Gastroesophageal sphincter (tissue), 4 donors: ENCODE measurements around the gene NAALADL2. TPM values are rescaled to one million over a fixed set of nuclear protein-coding genes. Genes with fewer than 3 reads are reported as not detected.

Experiments used
- ATAC-seq: fragments of 150-250 bp; one replicate; pipeline ENCODE4 v1.9.1; 2016; ENCODE audit warnings: mild to moderate bottlenecking, moderate library complexity
- H3K27ac ChIP-seq, 4 donors: fragments of 200-600 bp; sonication (generic) in 3 of 4; 1 replicate in 3 of 4; 2 replicates in 1 of 4; pipeline ENCODE4 v1.5.1; 2016 to 2019
- H3K27me3 ChIP-seq: fragments of 200-600 bp; sonication (generic); one replicate; pipeline ENCODE4 v1.5.1; 2019
- H3K36me3 ChIP-seq, 2 donors: fragments of 200-600 bp; sonication (generic); one replicate each; pipeline ENCODE4 v1.5.1; 2019; ENCODE audit warnings: control low read depth in 1 of 2
- H3K4me1 ChIP-seq, 3 donors: fragments of 200-600 bp; sonication (generic); 1 replicate in 2 of 3; 2 replicates in 1 of 3; pipeline ENCODE4 v1.5.1; 2016 to 2019; ENCODE audit warnings: control low read depth in 2 of 3
- H3K4me3 ChIP-seq, 2 donors: fragments of 200-600 bp; sonication (generic); one replicate each; pipeline ENCODE4 v1.5.1; 2019; ENCODE audit warnings: mild to moderate bottlenecking in 1 of 2, moderate library complexity in 1 of 2
- H3K9me3 ChIP-seq, 3 donors: fragments of 200-600 bp; sonication (generic); one replicate each; pipeline ENCODE4 v1.5.1; 2017 to 2019; ENCODE audit warnings: control low read depth in 2 of 3
- CTCF ChIP-seq, 4 experiments: fragments of 200-600 bp in 2 of 4; fragments of 450-650 bp in 2 of 4; sonication (generic) in 1 of 4; IDR thresholded peaks; one replicate each; pipeline ENCODE4 v1.5.1; 2017 to 2019; ENCODE audit warnings: antibody characterized with exemption in 4 of 4, mild to moderate bottlenecking in 2 of 4, moderate library complexity in 2 of 4
- EP300 ChIP-seq: sonication (generic); formaldehyde crosslinking; IDR thresholded peaks from one replicate; pipeline ENCODE4 v1.6.1; 2017; ENCODE audit warnings: antibody characterized with exemption, mild to moderate bottlenecking
- POLR2A ChIP-seq, 2 donors: fragments of 450-650 bp; IDR thresholded peaks; one replicate each; pipeline ENCODE4 v1.6.1; 2017; ENCODE audit warnings: antibody characterized with exemption in 2 of 2, mild to moderate bottlenecking in 2 of 2, moderate library complexity in 1 of 2
- POLR2AphosphoS5 ChIP-seq: sonication (generic); formaldehyde crosslinking; IDR thresholded peaks from one replicate; pipeline ENCODE4 v1.6.1; 2017; ENCODE audit warnings: antibody characterized with exemption
- WGBS, 2 donors: methylation state at CpG; one replicate each; pipeline ENCODE4 v1.1.5; 2018; ENCODE audit warnings: low coverage in 1 of 2; 5-methylcytosine and 5-hydroxymethylcytosine counted together
- total RNA-seq, 4 donors: library from RNA; depleted of rRNA; stranded (reverse); fragments of >200 nt; gene quantifications; one replicate each; pipeline ENCODE4 v1.1.0, GENCODE V29; 2016

NAALADL2 gene
- total RNA-seq, 4 donors from 2014 or later = 3.1 to 7.4 (median 6.2) TPM

GRCh38 chr3:175469124-175469523, 610.0 kb downstream of the NAALADL2 start:
- H3K9me3 ChIP-seq = no peaks in the 10 kb centered on the region
- ATAC-seq = no peak
- no peaks in the 10 kb centered on the region for H3K36me3 ChIP-seq
- H3K27me3 ChIP-seq = no peaks in the 10 kb centered on the region
- TF ChIP-seq POLR2AphosphoS5 (no peak), CTCF (IDR thresholded peaks at IDR 0.05) (no peak), POLR2A (IDR thresholded peaks at IDR 0.05) (no peak), EP300 (no peak)
- H3K27ac ChIP-seq = no peak overlapping the region
- no peak overlapping the region for H3K4me3 ChIP-seq
- no peaks in the 10 kb centered on the region for H3K4me1 ChIP-seq

- H3K9me3 ChIP-seq = no peaks in the 10 kb centered on the region
- H3K36me3 ChIP-seq = no peaks in the 10 kb centered on the region
- no peak overlapping the region for H3K27ac ChIP-seq
- H3K4me3 ChIP-seq = no peak overlapping the region
- no peak for ATAC-seq
- no peaks in the 10 kb centered on the region for H3K27me3 ChIP-seq
- WGBS, 2 donors = 60 to 91% methylated on average over 1 to 4 of the region's 4 CpGs
- no peak for TF ChIP-seq POLR2AphosphoS5
- no peak for TF ChIP-seq CTCF (IDR thresholded peaks at IDR 0.05)
- TF ChIP-seq EP300 = no peak
- no peak for TF ChIP-seq POLR2A (IDR thresholded peaks at IDR 0.05)
- H3K4me1 ChIP-seq = no peaks in the 10 kb centered on the region
These were observed 616.6 kb downstream of the NAALADL2 start for GRCh38 chr3:175475765-175476164.

- no peaks in the 10 kb centered on the region for H3K27me3 ChIP-seq
- H3K9me3 ChIP-seq = no peaks in the 10 kb centered on the region
- WGBS, 2 donors = 50 to 52% methylated on average over 2 of the region's 2 CpGs
- no peak for TF ChIP-seq POLR2A (IDR thresholded peaks at IDR 0.05)
- no peak for TF ChIP-seq CTCF (IDR thresholded peaks at IDR 0.05)
- TF ChIP-seq EP300 = no peak
- TF ChIP-seq POLR2AphosphoS5 = no peak
- ATAC-seq = no peak
- H3K4me3 ChIP-seq = no peak overlapping the region
- no peaks in the 10 kb centered on the region for H3K4me1 ChIP-seq
- no peak overlapping the region for H3K27ac ChIP-seq
- H3K36me3 ChIP-seq = no peaks in the 10 kb centered on the region
These were observed 617.4 kb downstream of the NAALADL2 start for GRCh38 chr3:175476489-175476888.

- Histone ChIP-seq H3K4me3 (no peak overlapping the region), H3K27me3 (no peaks in the 10 kb centered on the region), H3K36me3 (no peaks in the 10 kb centered on the region), H3K4me1 (no peaks in the 10 kb centered on the region), H3K27ac (no peak overlapping the region), H3K9me3 (no peaks in the 10 kb centered on the region)
- no peak for ATAC-seq
- 80 to 90% methylated on average over 2 of the region's 2 CpGs for WGBS, 2 donors
- TF ChIP-seq POLR2AphosphoS5 (no peak), POLR2A (IDR thresholded peaks at IDR 0.05) (no peak), EP300 (no peak), CTCF (IDR thresholded peaks at IDR 0.05) (no peak)
These were observed 618.6 kb downstream of the NAALADL2 start for GRCh38 chr3:175477651-175478224.

- no peak for TF ChIP-seq POLR2A (IDR thresholded peaks at IDR 0.05)
- TF ChIP-seq POLR2AphosphoS5 = no peak
- no peak for TF ChIP-seq CTCF (IDR thresholded peaks at IDR 0.05)
- no peak for TF ChIP-seq EP300
- Histone ChIP-seq H3K4me3 (no peak overlapping the region), H3K9me3 (no peaks in the 10 kb centered on the region), H3K27me3 (no peaks in the 10 kb centered on the region), H3K27ac (no peak overlapping the region), H3K4me1 (no peaks in the 10 kb centered on the region), H3K36me3 (no peaks in the 10 kb centered on the region)
- WGBS, 2 donors = 78 to 83% methylated on average over 1 to 2 of the region's 2 CpGs
- no peak for ATAC-seq
These were observed 619.2 kb downstream of the NAALADL2 start for GRCh38 chr3:175478301-175478700.
